Astrocyte of the cerebellum (primary cell): ENCODE data around the gene GRB10.
A peak's percentile ranks its signal among the peaks of the same experiment; 100 is the strongest.
"Not testable (repeated sequence)": the region's sequence is repeated elsewhere in the genome, so short reads cannot be mapped to it uniquely, and the experiment has no call there.

Experiments used
- DNase-seq: peaks from one replicate; pipeline ENCODE4 v3.0.0-alpha.2; 2011; ENCODE audit warnings: low read depth
- H3K4me3 ChIP-seq: 2 replicates; pipeline ENCODE4 v1.5.1; 2011; ENCODE audit warnings: mild to moderate bottlenecking, low read depth, low read length, moderate library complexity
- in situ Hi-C: cut with HindIII; loops from 2 replicates; pipeline ENCODE4 v1.10.0; 2017; ENCODE audit warnings: low sequenced_read_pairs
- TF ChIP-seq, protein P1 (sequence below): IDR thresholded peaks from 2 replicates; pipeline ENCODE4 v1.5.1; 2012; ENCODE audit warnings: low read length, low read depth, moderate library complexity, mild to moderate bottlenecking; ENCODE audit errors: missing control alignments

Gene GRB10

GRCh38 chr7:50774319-50774718 lies 8.4 kb downstream of the GRB10 start:
- DNase-seq = no peak

GRCh38 chr7:50773071-50773470 lies 9.6 kb downstream of the GRB10 start:
- in situ Hi-C loops, H3K4me3 ChIP-seq, DNase-seq: not testable (repeated sequence)

More at GRCh38 chr7:50774319-50774718, 8.4 kb downstream of the GRB10 start:
- in situ Hi-C loops = no loop called here
- no peak overlapping the region for H3K4me3 ChIP-seq
- TF ChIP-seq, protein P1, sequence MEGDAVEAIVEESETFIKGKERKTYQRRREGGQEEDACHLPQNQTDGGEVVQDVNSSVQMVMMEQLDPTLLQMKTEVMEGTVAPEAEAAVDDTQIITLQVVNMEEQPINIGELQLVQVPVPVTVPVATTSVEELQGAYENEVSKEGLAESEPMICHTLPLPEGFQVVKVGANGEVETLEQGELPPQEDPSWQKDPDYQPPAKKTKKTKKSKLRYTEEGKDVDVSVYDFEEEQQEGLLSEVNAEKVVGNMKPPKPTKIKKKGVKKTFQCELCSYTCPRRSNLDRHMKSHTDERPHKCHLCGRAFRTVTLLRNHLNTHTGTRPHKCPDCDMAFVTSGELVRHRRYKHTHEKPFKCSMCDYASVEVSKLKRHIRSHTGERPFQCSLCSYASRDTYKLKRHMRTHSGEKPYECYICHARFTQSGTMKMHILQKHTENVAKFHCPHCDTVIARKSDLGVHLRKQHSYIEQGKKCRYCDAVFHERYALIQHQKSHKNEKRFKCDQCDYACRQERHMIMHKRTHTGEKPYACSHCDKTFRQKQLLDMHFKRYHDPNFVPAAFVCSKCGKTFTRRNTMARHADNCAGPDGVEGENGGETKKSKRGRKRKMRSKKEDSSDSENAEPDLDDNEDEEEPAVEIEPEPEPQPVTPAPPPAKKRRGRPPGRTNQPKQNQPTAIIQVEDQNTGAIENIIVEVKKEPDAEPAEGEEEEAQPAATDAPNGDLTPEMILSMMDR = no peak

DNA sequence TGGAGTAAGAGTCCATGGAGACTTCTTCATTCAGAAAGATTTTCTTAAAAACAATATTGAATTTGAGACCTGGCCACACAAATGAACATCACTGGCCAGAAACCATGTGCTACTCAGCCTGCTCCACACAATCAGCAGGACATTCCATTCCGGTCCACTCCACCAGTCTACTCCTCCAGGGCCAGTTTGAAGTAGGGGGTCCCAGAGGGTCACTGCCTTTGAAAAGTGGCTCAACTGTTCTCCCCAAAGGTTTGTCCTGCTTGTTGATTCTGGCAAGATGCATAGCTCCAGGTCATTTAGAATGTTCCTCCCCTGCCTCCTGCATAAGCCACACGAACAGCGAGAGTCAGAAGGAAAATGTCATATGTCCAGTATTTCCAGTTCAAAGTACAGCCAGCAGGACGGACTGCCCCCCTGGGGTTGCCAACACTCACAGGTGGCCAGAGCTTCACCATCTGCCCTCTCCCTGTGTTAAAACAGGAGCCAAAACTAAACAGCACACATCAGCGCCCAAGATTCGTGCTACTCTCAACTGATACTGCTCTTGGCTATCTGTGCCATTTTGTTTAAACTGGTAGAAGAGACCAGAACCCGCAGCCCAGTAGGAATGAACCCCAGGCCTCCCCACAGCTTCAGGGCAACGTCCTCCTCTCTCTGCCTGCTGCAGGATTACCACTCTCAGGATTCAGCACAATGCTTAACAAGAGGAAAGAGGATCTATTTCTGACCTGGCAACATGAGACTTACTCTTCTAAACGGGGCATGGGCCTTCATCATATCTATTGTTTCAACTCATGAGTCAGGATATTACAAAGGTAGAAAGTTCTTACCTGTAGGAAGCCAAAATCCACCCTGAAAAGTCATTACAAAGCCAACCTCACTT lies 11.3 kb downstream of the GRB10 start:
- in situ Hi-C loops = no loop called here
- DNase-seq = peak; percentile 37
- H3K4me3 ChIP-seq = no peak overlapping the region
- TF ChIP-seq, protein P1 = no peak

- no peak for DNase-seq
- in situ Hi-C loops = no loop called here
- TF ChIP-seq, protein P1 = no peak
- no peak overlapping the region for H3K4me3 ChIP-seq
Measured at GRCh38 chr7:50768485-50769474, 13.9 kb downstream of the GRB10 start.

DNA sequence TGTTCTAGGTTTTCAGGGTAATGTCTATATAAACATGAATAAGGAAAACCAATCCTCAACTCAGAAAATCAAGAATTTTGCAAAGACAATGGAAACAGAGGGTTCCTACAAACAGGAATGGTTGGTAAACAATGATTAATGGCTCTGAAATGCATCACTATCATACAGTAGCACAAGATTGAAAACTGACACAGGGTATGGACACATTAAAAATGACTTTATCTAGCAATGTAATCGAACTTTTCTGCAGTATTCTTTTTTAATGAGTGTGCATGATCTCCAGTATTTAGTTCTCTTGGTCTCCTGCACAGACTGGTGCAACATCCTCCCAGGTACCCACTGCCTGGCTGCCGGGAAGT lies 15.9 kb downstream of the GRB10 start:
- H3K4me3 ChIP-seq = no peak overlapping the region
- in situ Hi-C loops = no loop called here
- TF ChIP-seq, protein P1 = no peak
- DNase-seq = no peak

GRCh38 chr7:50766106-50766848 lies 16.4 kb downstream of the GRB10 start:
- no peak overlapping the region for H3K4me3 ChIP-seq
- DNase-seq = no peak
- in situ Hi-C loops = no loop called here
- TF ChIP-seq, protein P1 = no peak
